SH-SY5Y (cell line): ENCODE results near the gene HTR6.

Experiments used
- GATA2 ChIP-seq: IDR thresholded peaks from 2 replicates; pipeline ENCODE4 v1.6.1; 2011; ENCODE audit warnings: mild to moderate bottlenecking, low read depth, low read length
- GATA3 ChIP-seq: IDR thresholded peaks from 2 replicates; pipeline ENCODE4 v1.6.1; 2011; ENCODE audit warnings: low read depth, mild to moderate bottlenecking, low read length, moderate library complexity

HTR6 gene

DNA sequence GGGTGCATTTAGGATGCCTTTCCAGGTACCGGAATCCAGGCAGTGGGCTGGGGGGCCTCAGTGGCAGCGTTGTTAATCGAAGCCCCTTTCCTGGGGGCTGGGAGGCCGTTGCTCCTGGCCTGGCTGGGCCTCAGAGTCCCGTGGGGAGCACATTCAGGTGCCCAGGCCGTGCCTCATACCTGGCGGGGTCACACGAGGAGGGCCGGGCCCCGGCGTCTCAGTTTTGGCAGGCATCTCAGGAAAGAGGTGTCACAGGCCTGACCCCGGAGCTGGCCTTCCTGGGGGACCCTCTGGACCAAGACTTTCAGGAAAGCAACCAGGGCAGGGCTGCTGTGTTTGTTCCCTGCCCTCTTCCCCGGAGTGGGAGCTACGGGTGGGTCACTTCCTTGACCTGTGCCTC lies 16.4 kb upstream of the HTR6 start:
- TF ChIP-seq GATA3 (no peak), GATA2 (no peak)

DNA sequence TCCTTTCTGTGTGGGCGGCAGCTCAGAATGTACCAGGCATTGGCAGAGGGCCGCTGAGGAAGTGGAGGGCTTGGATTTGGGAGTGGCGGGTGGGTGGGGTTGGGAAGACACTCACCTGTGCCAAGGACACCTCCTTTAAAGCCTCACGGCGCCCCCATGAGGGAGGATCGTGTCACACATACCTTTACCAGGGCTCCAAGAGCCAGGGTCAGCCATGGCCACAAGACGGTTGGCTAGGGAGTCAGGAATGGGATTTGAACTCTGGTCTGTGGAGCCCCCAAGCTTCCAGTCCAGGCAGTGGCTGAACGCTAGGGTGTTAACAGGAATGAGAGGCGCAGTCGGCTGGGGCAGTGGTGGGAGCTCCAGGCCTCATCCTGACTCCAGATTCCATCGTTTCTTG lies 16.0 kb upstream of the HTR6 start:
- TF ChIP-seq GATA3 (no peak), GATA2 (no peak)

DNA sequence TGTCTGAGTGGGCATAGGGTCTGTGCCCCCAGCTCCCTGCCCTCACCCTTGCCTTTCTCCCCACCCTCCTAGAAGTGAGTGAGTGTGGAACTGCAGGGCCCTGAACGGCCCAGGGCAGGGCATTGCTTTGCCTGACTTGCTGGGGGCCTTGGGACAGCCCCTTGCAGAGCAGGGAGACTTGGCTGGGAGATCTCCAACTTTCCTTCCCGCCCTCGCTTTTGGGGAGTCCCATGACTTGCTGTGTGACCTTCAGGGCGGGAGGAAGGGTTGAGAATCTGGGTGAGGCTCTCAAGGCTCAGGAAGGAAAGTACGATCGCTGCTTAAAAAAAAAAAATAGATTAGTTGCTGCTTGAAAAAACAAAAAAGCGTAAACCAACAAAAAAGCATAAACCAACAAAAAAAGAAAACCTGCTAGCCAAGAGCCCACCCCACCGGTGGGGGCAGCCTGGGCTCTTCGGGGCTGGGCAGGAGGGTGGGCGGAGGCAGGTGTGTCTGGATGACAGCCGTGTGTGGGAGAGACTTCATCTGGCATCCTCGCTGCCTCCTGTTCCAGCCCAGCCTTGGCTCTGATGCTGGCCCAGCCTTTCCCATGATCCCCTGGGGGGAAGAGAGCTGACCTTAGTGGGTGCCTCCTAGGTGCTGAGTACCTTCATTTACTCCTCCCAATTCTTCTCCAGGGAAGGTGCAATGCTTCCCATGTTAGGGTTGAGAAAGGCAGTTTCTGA lies 14.1 kb upstream of the HTR6 start:
- no peak for TF ChIP-seq GATA3
- TF ChIP-seq GATA2, result no peak

DNA sequence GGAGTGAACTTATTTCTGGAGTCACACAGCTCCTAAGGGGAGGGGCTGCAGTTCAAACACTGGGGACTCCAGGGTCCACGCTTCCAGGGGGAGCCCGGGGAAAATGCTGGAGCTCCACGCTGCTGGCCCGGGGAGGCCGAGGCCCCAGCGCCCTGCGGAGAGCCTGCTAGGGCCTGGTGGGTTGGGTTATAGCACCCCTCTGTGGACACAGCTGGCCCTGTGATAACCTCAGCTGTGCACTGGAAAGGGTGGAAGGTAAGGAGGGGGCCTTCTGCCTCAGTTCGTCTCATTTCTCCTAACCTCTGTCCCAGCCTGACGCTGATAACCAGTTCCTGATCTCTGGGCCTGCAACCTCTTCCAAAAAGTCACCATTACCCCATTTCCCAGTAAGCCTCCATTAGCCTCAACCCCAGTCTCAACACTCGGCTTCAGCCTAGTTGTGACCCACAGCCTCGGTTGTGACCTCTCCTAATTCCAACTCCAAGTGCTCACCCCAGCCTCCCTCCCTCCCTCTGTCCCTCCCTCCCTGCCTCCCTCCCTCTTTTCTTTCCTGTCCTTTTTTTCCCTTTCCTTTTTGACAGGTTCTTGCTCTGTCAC lies 13.4 kb upstream of the HTR6 start:
- TF ChIP-seq GATA2, result no peak
- TF ChIP-seq GATA3, result no peak

DNA sequence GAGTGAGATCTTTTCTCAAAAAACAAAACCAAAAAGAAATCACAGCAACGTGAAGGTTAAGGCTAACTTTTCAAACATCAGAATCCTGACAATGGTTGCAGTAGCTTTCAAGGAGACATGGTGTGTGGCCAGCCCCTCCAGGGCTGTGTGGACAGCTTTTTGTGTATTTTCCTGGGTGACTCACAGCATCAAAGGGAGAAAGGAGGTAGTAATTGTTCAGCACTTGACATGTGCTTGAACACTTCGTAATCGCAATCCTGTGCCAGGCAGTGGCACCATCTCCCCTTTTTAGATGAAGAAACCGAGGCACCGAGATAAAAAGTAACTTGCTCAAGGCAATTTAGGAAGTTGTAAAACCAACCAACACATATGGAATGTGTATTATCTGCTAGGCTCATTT lies 10.3 kb upstream of the HTR6 start:
- TF ChIP-seq GATA2 (no peak), GATA3 (no peak)

DNA sequence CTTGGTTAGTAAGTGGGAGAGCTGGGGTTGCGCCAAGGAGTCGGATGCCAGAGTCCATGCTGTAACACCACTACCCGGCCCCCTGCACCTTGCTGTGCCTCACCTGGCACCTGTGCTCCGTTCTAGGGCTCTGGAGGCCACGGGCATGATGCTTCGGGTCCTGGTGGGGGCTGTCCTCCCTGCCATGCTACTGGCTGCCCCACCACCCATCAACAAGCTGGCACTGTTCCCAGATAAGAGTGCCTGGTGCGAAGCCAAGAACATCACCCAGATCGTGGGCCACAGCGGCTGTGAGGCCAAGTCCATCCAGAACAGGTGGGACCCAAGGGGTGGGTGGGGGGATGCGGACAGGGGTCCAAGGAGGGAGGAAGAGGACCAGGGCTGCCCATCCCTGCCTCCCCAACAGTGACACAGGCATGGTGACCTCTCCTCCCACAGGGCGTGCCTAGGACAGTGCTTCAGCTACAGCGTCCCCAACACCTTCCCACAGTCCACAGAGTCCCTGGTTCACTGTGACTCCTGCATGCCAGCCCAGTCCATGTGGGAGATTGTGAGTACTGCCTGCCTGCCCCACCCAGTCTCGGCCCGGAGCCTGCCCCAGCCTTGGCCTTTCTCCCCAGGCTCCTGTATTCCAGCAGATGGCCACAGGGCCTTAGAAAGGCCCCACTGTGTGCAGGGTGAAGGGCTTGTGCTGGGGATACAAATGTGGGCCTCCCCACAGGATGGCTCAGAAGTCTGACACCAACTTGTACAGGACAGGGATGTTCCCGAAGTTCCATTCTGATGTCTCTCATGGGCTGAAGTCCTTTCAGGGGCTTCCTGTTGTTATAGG lies 9.6 kb upstream of the HTR6 start:
- TF ChIP-seq GATA2, result no peak
- TF ChIP-seq GATA3, result no peak

DNA sequence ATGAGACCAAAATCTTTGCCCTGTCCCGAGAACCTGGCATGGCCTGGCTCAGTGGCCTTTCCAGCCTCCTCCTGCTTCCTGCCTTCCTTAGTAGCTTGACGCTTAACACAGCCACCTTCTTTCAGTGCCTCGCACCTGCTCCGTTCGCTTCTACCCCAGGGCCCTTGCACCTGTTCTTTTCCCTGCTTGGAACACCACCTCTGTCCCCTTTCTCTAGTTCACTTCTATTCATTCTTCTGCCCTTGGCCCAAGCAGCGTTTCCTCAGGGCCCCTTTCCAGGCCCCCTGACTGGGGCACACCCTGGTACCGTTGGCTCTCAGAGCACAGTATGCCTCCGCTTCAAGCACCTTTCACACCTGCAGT lies 9.0 kb upstream of the HTR6 start:
- TF ChIP-seq GATA2 (no peak), GATA3 (no peak)

DNA sequence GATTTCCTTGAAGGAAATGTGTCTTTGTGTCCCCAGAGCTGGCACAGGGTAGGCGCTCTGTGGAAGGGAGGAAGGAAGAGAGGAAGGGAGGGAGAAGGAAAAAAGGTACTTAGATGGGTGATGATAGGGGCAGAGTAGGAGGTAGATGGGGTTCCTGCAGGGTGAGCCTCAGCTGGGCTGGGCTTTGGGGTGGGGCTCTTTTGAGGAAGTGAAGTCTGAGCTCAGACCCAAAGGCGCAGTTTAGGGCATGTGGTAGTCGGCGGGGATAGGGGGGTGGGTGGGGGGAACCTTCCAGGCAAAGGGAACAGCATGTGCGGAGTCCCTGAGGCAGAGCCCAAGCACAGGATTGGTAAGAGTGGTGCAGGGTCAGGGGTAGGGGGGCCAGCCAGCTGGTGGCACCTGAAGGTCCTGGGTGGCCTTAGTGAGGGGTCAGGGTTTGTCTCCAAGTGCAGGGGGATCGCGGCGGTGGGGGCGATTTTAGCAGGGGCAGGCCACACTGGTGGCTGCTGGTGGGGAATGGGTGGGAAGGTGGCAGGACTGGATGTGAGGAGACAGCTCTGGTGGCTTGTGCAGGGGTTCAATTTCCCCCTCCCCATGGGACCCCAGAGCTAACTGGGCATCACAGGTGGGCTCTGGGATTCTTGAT lies 8.4 kb upstream of the HTR6 start:
- TF ChIP-seq GATA2, result no peak

DNA sequence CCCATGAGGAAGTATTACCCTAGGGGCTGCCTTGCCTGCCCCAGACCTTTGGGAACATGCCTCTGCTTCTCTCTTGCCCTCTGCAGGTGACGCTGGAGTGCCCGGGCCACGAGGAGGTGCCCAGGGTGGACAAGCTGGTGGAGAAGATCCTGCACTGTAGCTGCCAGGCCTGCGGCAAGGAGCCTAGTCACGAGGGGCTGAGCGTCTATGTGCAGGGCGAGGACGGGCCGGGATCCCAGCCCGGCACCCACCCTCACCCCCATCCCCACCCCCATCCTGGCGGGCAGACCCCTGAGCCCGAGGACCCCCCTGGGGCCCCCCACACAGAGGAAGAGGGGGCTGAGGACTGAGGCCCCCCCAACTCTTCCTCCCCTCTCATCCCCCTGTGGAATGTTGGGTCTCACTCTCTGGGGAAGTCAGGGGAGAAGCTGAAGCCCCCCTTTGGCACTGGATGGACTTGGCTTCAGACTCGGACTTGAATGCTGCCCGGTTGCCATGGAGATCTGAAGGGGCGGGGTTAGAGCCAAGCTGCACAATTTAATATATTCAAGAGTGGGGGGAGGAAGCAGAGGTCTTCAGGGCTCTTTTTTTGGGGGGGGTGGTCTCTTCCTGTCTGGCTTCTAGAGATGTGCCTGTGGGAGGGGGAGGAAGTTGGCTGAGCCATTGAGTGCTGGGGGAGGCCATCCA lies 7.8 kb upstream of the HTR6 start:
- TF ChIP-seq GATA3, result no peak
- no peak for TF ChIP-seq GATA2

DNA sequence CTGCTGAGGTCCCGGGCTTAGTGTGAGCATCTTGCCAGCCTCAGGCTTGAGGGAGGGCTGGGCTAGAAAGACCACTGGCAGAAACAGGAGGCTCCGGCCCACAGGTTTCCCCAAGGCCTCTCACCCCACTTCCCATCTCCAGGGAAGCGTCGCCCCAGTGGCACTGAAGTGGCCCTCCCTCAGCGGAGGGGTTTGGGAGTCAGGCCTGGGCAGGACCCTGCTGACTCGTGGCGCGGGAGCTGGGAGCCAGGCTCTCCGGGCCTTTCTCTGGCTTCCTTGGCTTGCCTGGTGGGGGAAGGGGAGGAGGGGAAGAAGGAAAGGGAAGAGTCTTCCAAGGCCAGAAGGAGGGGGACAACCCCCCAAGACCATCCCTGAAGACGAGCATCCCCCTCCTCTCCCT lies 7.2 kb upstream of the HTR6 start:
- TF ChIP-seq GATA2 (no peak), GATA3 (no peak)

DNA sequence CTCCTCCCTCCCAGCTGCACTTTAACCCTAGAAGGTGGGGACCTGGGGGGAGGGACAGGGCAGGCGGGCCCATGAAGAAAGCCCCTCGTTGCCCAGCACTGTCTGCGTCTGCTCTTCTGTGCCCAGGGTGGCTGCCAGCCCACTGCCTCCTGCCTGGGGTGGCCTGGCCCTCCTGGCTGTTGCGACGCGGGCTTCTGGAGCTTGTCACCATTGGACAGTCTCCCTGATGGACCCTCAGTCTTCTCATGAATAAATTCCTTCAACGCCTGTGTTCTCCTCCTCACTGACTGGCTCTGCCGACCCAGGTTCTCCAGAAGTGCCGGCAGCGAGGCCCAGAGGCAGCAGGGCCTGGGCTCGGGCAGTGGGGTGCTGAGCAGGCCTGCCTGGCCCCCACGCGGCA lies 6.5 kb upstream of the HTR6 start:
- TF ChIP-seq GATA2, result no peak
- no peak for TF ChIP-seq GATA3

DNA sequence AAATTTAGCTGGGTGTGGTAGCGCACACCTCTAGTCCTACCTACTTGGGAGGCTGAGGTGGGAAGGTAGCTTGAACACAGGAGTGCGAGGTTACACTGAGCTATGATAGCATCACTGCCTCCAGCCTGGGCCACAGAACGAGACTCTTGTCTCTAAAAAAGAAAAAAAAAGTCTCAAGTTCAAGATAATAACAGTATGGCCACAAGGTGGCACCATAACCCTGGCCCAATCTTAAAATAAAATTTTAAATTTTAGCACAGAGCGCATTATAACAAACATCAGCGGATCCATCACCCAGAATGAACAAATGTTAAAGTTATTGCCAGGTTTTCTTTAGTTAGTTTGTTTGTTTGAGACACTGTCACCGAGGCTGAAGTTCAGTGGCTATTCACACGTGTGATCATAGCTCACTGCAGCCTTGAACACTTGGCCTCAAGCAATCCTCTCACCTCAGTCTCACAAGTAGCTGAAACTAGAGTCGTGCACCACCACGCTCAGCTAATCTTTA lies 2.9 kb upstream of the HTR6 start:
- TF ChIP-seq GATA3, result no peak
- peak; percentile 35; the same call in 1 of the 2 replicates for TF ChIP-seq GATA2

DNA sequence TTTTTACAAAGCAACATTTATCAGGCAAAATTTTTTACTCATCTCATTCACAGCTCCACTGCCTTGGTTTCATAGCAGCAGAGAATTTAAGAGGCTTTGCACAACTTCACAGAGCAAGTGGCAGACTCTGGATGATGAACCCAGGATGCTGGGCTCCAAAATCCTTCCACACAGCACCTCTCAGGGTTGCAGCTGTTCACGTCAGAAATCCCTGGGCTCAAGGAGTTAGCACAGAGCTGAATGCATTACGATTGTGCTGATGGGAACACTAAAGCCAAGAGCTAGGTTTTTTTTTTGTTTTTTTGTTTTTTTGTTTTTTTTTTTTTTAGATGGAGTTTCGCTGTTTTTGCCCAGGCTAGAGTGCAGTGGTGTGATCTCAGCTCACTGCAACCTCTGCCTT lies 2.4 kb upstream of the HTR6 start:
- TF ChIP-seq GATA2, result no peak
- TF ChIP-seq GATA3, result no peak

DNA sequence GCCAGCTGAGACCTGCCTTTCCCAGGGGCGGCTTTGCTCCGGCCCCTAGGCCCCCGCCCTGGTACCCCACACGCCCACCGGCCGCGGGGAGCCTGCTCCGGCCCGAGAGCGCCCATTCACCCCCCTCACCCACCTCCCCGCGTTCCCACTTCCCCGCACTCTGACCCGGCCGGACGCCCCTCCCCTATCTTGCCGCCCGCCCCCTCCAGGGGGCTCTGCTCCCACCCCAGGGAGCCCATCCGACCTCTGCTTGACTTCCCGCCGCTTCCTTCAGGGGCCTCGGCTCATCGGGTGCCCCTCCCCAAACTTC lies 466 bp downstream of the HTR6 start:
- no peak for TF ChIP-seq GATA2
- no peak for TF ChIP-seq GATA3
